Tibial artery (tissue), 4 donors: Measurements from ENCODE around the gene MTMR3.

Experiments
- DNase-seq, 2 donors: peaks; one replicate each; pipeline ENCODE4 v3.0.0-alpha.2; 2019
- H3K27ac ChIP-seq, 2 donors: fragments of 200-600 bp; sonication (generic) in 1 of 2; 1 replicate in 1 of 2; 2 replicates in 1 of 2; pipeline ENCODE4 v1.5.1; 2018 to 2019; ENCODE audit warnings: mild to moderate bottlenecking in 1 of 2
- H3K27me3 ChIP-seq, 2 donors: fragments of 200-600 bp; sonication (generic) in 1 of 2; one replicate each; pipeline versions ENCODE4 v1.5.1 to v1.6.0; 2016 to 2019
- H3K36me3 ChIP-seq, 3 donors: fragments of 200-600 bp; sonication (generic) in 2 of 3; one replicate each; pipeline ENCODE4 v1.5.1; 2016 to 2019; ENCODE audit warnings: mild to moderate bottlenecking in 2 of 3
- H3K4me1 ChIP-seq, 4 donors: fragments of 200-600 bp; sonication (generic) in 2 of 4; 1 replicate in 3 of 4; 2 replicates in 1 of 4; pipeline ENCODE4 v1.5.1; 2016 to 2019
- H3K4me3 ChIP-seq, 2 donors: fragments of 200-600 bp; sonication (generic) in 1 of 2; 1 replicate in 1 of 2; 2 replicates in 1 of 2; pipeline ENCODE4 v1.5.1; 2018 to 2019; ENCODE audit warnings: mild to moderate bottlenecking in 2 of 2
- H3K9me3 ChIP-seq, 3 donors: fragments of 200-600 bp; sonication (generic) in 1 of 3; one replicate each; pipeline ENCODE4 v1.5.1; 2016 to 2019
- intact Hi-C: fragments of 100-400 bp; cut with DNase I; formaldehyde crosslinking; loops from one replicate; pipeline ENCODE4 v1.15.0; 2023; ENCODE audit warnings: low total_unique reads
- TF ChIP-seq, protein P1 (sequence below), 2 experiments: fragments of 200-600 bp in 1 of 2; fragments of 450-650 bp in 1 of 2; IDR thresholded peaks; one replicate each; pipeline ENCODE4 v1.5.1; 2017 to 2019; ENCODE audit warnings: antibody characterized with exemption in 2 of 2, mild to moderate bottlenecking in 1 of 2, moderate library complexity in 1 of 2

The MTMR3 gene

DNA sequence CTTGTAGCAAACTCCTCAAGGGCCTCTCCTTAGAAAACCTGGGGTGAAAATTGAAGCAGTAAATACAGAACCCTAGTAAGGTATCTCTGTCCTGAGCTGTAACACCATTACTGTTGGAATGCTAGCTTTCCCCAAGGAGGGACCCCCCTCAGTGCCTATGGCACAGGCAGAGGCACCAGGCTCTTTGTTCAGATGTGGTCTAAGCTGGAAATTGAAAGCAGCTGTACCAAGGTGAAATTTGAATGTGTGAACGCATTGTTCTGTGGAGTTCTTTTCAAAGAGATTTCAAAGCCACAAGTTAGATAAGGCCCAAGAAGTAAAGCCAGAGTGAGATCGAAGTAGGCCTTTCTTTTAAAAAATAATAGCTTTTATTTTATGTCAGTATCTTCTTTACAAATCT, 125.4 kb downstream of the MTMR3 start:
- TF ChIP-seq, protein P1, sequence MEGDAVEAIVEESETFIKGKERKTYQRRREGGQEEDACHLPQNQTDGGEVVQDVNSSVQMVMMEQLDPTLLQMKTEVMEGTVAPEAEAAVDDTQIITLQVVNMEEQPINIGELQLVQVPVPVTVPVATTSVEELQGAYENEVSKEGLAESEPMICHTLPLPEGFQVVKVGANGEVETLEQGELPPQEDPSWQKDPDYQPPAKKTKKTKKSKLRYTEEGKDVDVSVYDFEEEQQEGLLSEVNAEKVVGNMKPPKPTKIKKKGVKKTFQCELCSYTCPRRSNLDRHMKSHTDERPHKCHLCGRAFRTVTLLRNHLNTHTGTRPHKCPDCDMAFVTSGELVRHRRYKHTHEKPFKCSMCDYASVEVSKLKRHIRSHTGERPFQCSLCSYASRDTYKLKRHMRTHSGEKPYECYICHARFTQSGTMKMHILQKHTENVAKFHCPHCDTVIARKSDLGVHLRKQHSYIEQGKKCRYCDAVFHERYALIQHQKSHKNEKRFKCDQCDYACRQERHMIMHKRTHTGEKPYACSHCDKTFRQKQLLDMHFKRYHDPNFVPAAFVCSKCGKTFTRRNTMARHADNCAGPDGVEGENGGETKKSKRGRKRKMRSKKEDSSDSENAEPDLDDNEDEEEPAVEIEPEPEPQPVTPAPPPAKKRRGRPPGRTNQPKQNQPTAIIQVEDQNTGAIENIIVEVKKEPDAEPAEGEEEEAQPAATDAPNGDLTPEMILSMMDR (IDR thresholded peaks at IDR 0.05) = no peak
- no peak for DNase-seq
- peaks cover 52 to 73% (median 63%) of the 10 kb centered on the region in 3 donors for H3K36me3 ChIP-seq
- H3K9me3 ChIP-seq = no peaks in the 10 kb centered on the region
- no peaks in the 10 kb centered on the region for H3K27me3 ChIP-seq
- intact Hi-C loops = loop anchor here (10.0 kb wide), 4 partner anchors 124 to 374 kb away; partner anchors contain the start of genes ASCC2 and MTMR3
- no peaks in the 10 kb centered on the region for H3K4me1 ChIP-seq
- no peak overlapping the region for H3K27ac ChIP-seq
- H3K4me3 ChIP-seq = no peak overlapping the region

DNA sequence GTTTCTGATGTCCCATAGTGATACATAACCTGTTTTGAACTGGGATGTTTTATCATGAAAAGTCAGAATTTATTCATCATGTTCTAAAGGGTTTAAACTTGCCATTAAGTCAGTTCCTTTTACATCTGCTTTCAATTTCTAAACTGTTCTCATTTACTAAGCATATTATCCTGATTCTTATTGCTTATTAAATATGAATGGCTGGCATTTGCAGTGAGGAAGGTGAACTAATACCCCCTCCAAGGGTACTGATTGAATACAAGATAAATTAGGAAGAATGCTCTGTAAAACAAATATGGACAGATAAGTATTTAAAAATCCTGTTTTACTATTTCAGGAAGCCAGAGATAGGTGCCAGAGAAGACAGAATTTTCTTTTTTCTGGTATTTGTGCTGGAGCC, 126.5 kb downstream of the MTMR3 start:
- intact Hi-C loops = loop anchor here (10.0 kb wide), 4 partner anchors 125 to 375 kb away; partner anchors contain the start of genes ASCC2 and MTMR3
- no peak overlapping the region for H3K27ac ChIP-seq
- no peaks in the 10 kb centered on the region for H3K4me1 ChIP-seq
- peaks cover 50 to 82% (median 64%) of the 10 kb centered on the region in 3 donors for H3K36me3 ChIP-seq
- no peaks in the 10 kb centered on the region for H3K27me3 ChIP-seq
- DNase-seq = no peak
- TF ChIP-seq, protein P1 (IDR thresholded peaks at IDR 0.05) = no peak
- no peak overlapping the region for H3K4me3 ChIP-seq
- no peaks in the 10 kb centered on the region for H3K9me3 ChIP-seq

DNA sequence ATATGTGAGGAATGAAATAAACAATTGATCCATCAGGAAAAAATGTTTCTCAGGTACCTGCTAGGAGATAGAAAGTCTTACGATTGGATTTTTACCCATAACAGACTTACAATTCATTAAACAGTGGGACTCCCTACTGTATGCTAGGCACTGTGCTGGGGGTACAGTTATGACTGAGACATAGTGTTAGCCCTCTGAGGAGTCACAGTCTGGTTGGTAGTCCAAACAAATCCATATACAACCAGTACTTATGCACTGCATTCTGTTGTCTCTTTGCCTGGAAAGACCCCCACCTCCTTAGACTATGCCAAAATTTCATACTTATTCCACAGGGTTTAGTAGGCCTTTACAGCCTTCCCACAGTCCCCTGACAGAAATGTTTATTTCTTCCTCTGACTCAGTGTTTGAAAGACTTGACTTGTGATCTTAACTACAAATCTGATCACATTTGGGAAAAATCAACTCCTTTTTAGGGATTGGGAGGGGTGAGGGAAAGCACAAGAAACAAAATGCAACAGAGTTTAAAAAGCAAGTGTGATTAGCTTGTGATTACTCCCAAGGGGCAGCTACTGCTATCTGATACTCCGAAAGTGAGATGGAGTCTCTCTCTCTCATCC, 127.9 kb downstream of the MTMR3 start:
- H3K27ac ChIP-seq = no peak overlapping the region
- TF ChIP-seq, protein P1 (IDR thresholded peaks at IDR 0.05) = no peak
- no peaks in the 10 kb centered on the region for H3K9me3 ChIP-seq
- H3K4me3 ChIP-seq = no peak overlapping the region
- intact Hi-C loops = no loop called here
- no peaks in the 10 kb centered on the region for H3K27me3 ChIP-seq
- no peaks in the 10 kb centered on the region for H3K4me1 ChIP-seq
- DNase-seq = no peak
- peaks cover 64 to 96% (median 78%) of the 10 kb centered on the region in 3 donors for H3K36me3 ChIP-seq

DNA sequence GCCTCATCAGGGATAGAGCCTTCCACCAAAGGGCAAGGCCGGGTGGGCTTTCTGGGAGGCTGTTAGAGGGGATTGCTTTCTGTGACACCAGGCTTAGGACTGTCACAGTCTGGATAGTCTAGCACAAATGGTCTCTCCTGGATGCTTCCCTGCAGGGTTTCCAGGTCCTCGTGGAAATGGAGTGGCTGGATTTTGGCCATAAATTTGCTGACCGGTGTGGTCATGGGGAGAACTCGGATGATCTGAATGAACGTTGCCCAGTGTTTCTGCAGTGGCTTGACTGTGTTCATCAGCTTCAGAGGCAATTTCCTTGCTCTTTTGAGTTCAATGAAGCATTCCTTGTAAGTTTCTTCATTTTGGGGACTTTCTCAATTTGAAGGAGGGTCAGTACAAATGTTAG, 130.2 kb downstream of the MTMR3 start:
- no peaks in the 10 kb centered on the region for H3K27me3 ChIP-seq
- H3K27ac ChIP-seq = no peak overlapping the region
- no peak for DNase-seq
- H3K4me1 ChIP-seq = no peaks in the 10 kb centered on the region
- intact Hi-C loops = no loop called here
- H3K4me3 ChIP-seq = no peak overlapping the region
- TF ChIP-seq, protein P1 (IDR thresholded peaks at IDR 0.05) = no peak
- peaks cover 69 to 99% (median 82%) of the 10 kb centered on the region in 3 donors for H3K36me3 ChIP-seq
- no peaks in the 10 kb centered on the region for H3K9me3 ChIP-seq

DNA sequence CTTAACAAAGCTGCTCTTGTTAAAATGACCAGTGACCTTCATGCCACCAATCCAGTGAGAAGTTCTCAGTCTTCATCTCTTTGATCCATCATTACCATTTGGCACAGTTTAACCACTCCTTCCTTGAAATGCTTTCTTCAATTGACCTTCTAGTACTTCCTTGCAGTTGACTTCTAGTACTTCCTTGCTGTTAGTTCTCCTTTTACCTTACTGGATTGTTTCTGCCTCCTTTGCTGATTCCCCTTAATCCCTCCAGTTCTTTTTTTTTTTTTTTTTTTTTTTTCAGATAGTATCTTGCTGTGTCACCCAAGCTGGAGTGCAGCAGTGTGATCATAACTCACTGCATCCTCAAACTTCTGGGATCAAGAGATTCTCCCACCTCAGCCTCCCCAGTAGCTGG, 131.3 kb downstream of the MTMR3 start:
- intact Hi-C loops = no loop called here
- no peak for DNase-seq
- TF ChIP-seq, protein P1 (IDR thresholded peaks at IDR 0.05) = no peak
- H3K36me3 ChIP-seq = peaks cover 74 to 99% (median 82%) of the 10 kb centered on the region in 3 donors
- no peaks in the 10 kb centered on the region for H3K27me3 ChIP-seq
- no peak overlapping the region for H3K4me3 ChIP-seq
- no peak overlapping the region for H3K27ac ChIP-seq
- H3K4me1 ChIP-seq = no peaks in the 10 kb centered on the region
- no peaks in the 10 kb centered on the region for H3K9me3 ChIP-seq
